DND-41 (cell line): Measurements from ENCODE around the gene TREH.

Experiments
- ATAC-seq: fragments of 200-7000 bp; cut with Tn5 transposase; 3 replicates; pipeline ENCODE4 v1.9.1; 2021; ENCODE audit warnings: low read depth; ENCODE audit not compliant: insufficient read depth
- DNase-seq: peaks from one replicate; pipeline ENCODE4 v3.0.0-alpha.2; 2020
- H2AFZ ChIP-seq: 2 replicates; pipeline ENCODE4 v1.6.0; 2012; ENCODE audit warnings: low read depth, low read length
- H3K27ac ChIP-seq: 2 replicates; pipeline ENCODE4 v1.5.1; 2012; ENCODE audit warnings: low read length, inconsistent platforms
- H3K27me3 ChIP-seq: fragments of 200-600 bp; sonication (generic); 2 replicates; pipeline ENCODE4 v1.6.0; 2012; ENCODE audit warnings: low read length, mild to moderate bottlenecking, inconsistent platforms; ENCODE audit not compliant: insufficient read depth, poor library complexity
- H3K36me3 ChIP-seq: 2 replicates; pipeline ENCODE4 v1.5.1; 2012; ENCODE audit warnings: low read length, inconsistent platforms; ENCODE audit not compliant: insufficient read depth
- H3K4me1 ChIP-seq: 2 replicates; pipeline ENCODE4 v1.5.1; 2012; ENCODE audit warnings: mild to moderate bottlenecking, low read length; ENCODE audit not compliant: insufficient read depth
- H3K4me2 ChIP-seq: 2 replicates; pipeline ENCODE4 v1.6.0; 2012; ENCODE audit warnings: mild to moderate bottlenecking, moderate library complexity, low read length, inconsistent platforms; ENCODE audit not compliant: insufficient read depth
- H3K4me3 ChIP-seq, 2 experiments: fragments of 200-600 bp in 1 of 2; shearing (Covaris generic) in 1 of 2; 2 replicates each; pipeline ENCODE4 v1.5.1; 2012 to 2016; ENCODE audit warnings: inconsistent platforms in 2 of 2, low read length in 2 of 2, mild to moderate bottlenecking in 2 of 2, low read depth in 1 of 2, moderate library complexity in 1 of 2
- H3K79me2 ChIP-seq: 2 replicates; pipeline ENCODE4 v1.6.0; 2012; ENCODE audit warnings: low read length, inconsistent platforms; ENCODE audit not compliant: insufficient read depth
- H3K9ac ChIP-seq: 2 replicates; pipeline ENCODE4 v1.6.0; 2012; ENCODE audit warnings: low read depth, mild to moderate bottlenecking, inconsistent platforms, low read length, moderate library complexity
- H3K9me3 ChIP-seq: 2 replicates; pipeline ENCODE4 v1.5.1; 2012; ENCODE audit warnings: low read length, moderate library complexity, mild to moderate bottlenecking, inconsistent platforms; ENCODE audit not compliant: insufficient read depth, severe bottlenecking
- H4K20me1 ChIP-seq: 2 replicates; pipeline ENCODE4 v1.6.0; 2012; ENCODE audit warnings: low read length; ENCODE audit not compliant: insufficient read depth
- CTCF ChIP-seq: IDR thresholded peaks from 2 replicates; pipeline ENCODE4 v1.5.1; 2012; ENCODE audit warnings: borderline replicate concordance, low read length, moderate library complexity, mild to moderate bottlenecking; ENCODE audit not compliant: poor library complexity, severe bottlenecking; ENCODE audit errors: extremely low read depth
- EZH2 ChIP-seq: IDR thresholded peaks from 3 replicates; pipeline ENCODE4 v1.6.1; 2012; ENCODE audit warnings: borderline replicate concordance, low read depth, mild to moderate bottlenecking, moderate library complexity, low read length, inconsistent platforms; ENCODE audit not compliant: severe bottlenecking

TREH gene

GRCh38 chr11:118661425-118662301 lies 17.8 kb downstream of the TREH start:
- no peaks in the 10 kb centered on the region for H3K9me3 ChIP-seq
- no peak overlapping the region for H3K27ac ChIP-seq
- TF ChIP-seq EZH2 (no peak), CTCF (no peak)
- DNase-seq (no peak), ATAC-seq (no peak)
- H3K79me2 ChIP-seq, result no peaks in the 10 kb centered on the region
- no peak overlapping the region for H2AFZ ChIP-seq
- no peaks in the 10 kb centered on the region; the same call in 1 of the 2 replicates for H4K20me1 ChIP-seq
- peaks cover 9% of the 10 kb centered on the region for H3K4me1 ChIP-seq
- no peak overlapping the region for H3K4me2 ChIP-seq
- no peak overlapping the region for H3K9ac ChIP-seq
- no peaks in the 10 kb centered on the region for H3K36me3 ChIP-seq
- H3K4me3 ChIP-seq, result no peak overlapping the region
- H3K27me3 ChIP-seq, result peaks cover 6% of the 10 kb centered on the region

GRCh38 chr11:118660681-118661424 lies 18.6 kb downstream of the TREH start:
- no peak overlapping the region for H2AFZ ChIP-seq
- no peaks in the 10 kb centered on the region for H3K36me3 ChIP-seq
- peaks cover 6% of the 10 kb centered on the region for H3K27me3 ChIP-seq
- no peaks in the 10 kb centered on the region for H3K79me2 ChIP-seq
- H3K4me3 ChIP-seq, result no peak overlapping the region
- DNase-seq (no peak), ATAC-seq (no peak)
- no peak overlapping the region for H3K9ac ChIP-seq
- peaks cover 9% of the 10 kb centered on the region for H3K4me1 ChIP-seq
- TF ChIP-seq CTCF (no peak), EZH2 (no peak)
- no peak overlapping the region for H3K4me2 ChIP-seq
- no peaks in the 10 kb centered on the region for H3K9me3 ChIP-seq
- no peaks in the 10 kb centered on the region; the same call in 1 of the 2 replicates for H4K20me1 ChIP-seq
- H3K27ac ChIP-seq, result no peak overlapping the region

- TF ChIP-seq EZH2, result no peak
- no peak for TF ChIP-seq CTCF
- Histone ChIP-seq H3K4me2 (no peak overlapping the region), H3K27me3 (peaks cover 6% of the 10 kb centered on the region), H3K36me3 (no peaks in the 10 kb centered on the region), H3K9me3 (no peaks in the 10 kb centered on the region), H3K4me3 (no peak overlapping the region), H3K79me2 (no peaks in the 10 kb centered on the region), H2AFZ (no peak overlapping the region), H4K20me1 (no peaks in the 10 kb centered on the region; the same call in 1 of the 2 replicates), H3K27ac (no peak overlapping the region), H3K9ac (no peak overlapping the region), H3K4me1 (peaks cover 9% of the 10 kb centered on the region)
- DNase-seq (no peak), ATAC-seq (no peak)
These were observed 19.3 kb downstream of the TREH start for GRCh38 chr11:118659953-118660680.
